ENCODE results near the gene STMP1. TPM values are rescaled to one million over a fixed set of nuclear protein-coding genes. Genes with fewer than 3 reads are reported as not detected.

STMP1 gene
- total RNA-seq, 1 experiment from 2014 or later = 26.1 TPM

DNA sequence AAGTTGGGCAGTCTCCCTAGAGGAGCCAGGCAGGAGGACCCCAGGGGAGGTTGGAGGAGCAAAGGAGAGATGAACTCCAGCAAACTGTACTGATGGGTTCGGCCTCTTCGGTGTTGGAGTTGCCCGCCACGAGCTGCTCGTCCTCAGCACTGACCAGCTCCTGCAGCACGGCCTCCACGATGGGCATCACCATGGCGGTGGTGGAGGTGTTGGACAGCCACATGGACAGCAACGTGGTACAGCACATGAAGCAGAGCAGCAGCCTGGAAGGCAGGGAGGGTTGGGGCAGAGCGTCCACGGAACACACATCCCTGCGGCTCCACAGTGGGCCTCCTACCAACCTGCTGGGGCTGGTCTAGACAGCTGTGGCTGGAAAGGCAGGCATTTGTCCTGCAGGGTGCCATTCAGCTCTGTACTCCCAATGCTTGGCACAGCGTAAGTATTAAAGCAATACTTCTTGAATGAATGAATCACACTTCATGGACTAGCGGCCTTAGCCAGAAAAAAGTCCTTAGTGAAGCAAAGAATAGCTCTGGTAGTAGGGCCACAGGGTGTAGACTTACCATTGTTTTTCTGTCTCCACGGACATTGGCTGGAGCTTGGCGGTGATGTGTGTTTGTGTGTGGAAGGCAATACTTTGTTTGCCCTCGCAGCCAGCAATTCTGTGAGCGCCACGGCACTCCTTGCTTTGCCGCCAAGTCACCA is 43.9 kb downstream of the STMP1 start:
- POLR2A ChIA-PET = no interaction called here
- peaks cover 3% of the 10 kb centered on the region; the same call in 1 of the 2 replicates for H3K4me1 Mint-ChIP-seq
- DNase-seq (ENCODE audit: low spot score) = no peak
- CTCF ChIA-PET = interaction anchor here (1.3 to 2.2 kb wide), 2 partner anchors 14 to 24 kb away, joined by 3 to 13 read pairs; no protein-coding TSS in a partner anchor
- H3K27ac Mint-ChIP-seq = no peak overlapping the region
- TF ChIP-seq, protein P1, sequence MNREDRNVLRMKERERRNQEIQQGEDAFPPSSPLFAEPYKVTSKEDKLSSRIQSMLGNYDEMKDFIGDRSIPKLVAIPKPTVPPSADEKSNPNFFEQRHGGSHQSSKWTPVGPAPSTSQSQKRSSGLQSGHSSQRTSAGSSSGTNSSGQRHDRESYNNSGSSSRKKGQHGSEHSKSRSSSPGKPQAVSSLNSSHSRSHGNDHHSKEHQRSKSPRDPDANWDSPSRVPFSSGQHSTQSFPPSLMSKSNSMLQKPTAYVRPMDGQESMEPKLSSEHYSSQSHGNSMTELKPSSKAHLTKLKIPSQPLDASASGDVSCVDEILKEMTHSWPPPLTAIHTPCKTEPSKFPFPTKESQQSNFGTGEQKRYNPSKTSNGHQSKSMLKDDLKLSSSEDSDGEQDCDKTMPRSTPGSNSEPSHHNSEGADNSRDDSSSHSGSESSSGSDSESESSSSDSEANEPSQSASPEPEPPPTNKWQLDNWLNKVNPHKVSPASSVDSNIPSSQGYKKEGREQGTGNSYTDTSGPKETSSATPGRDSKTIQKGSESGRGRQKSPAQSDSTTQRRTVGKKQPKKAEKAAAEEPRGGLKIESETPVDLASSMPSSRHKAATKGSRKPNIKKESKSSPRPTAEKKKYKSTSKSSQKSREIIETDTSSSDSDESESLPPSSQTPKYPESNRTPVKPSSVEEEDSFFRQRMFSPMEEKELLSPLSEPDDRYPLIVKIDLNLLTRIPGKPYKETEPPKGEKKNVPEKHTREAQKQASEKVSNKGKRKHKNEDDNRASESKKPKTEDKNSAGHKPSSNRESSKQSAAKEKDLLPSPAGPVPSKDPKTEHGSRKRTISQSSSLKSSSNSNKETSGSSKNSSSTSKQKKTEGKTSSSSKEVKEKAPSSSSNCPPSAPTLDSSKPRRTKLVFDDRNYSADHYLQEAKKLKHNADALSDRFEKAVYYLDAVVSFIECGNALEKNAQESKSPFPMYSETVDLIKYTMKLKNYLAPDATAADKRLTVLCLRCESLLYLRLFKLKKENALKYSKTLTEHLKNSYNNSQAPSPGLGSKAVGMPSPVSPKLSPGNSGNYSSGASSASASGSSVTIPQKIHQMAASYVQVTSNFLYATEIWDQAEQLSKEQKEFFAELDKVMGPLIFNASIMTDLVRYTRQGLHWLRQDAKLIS (CRISPR knock-in tag; IDR thresholded peaks at IDR 0.05; ENCODE audit: borderline replicate concordance) = no peak
- no peak for TF ChIP-seq GTF2I (CRISPR knock-in tag; conservative IDR thresholded peaks at IDR 0.05)
- TF ChIP-seq MYBL2 (CRISPR knock-in tag; IDR thresholded peaks at IDR 0.05) = no peak
- TF ChIP-seq ZNF416 (CRISPR knock-in tag; IDR thresholded peaks at IDR 0.05) = no peak
- TF ChIP-seq FOXK1 (CRISPR knock-in tag; IDR thresholded peaks at IDR 0.05) = no peak
- H3K27me3 Mint-ChIP-seq (ENCODE audit: low read depth) = no peaks in the 10 kb centered on the region
- no peaks in the 10 kb centered on the region for H3K36me3 Mint-ChIP-seq
- H3K9me3 Mint-ChIP-seq = no peaks in the 10 kb centered on the region
- no peak overlapping the region for H3K4me3 Mint-ChIP-seq
- ATAC-seq = no peak

DNA sequence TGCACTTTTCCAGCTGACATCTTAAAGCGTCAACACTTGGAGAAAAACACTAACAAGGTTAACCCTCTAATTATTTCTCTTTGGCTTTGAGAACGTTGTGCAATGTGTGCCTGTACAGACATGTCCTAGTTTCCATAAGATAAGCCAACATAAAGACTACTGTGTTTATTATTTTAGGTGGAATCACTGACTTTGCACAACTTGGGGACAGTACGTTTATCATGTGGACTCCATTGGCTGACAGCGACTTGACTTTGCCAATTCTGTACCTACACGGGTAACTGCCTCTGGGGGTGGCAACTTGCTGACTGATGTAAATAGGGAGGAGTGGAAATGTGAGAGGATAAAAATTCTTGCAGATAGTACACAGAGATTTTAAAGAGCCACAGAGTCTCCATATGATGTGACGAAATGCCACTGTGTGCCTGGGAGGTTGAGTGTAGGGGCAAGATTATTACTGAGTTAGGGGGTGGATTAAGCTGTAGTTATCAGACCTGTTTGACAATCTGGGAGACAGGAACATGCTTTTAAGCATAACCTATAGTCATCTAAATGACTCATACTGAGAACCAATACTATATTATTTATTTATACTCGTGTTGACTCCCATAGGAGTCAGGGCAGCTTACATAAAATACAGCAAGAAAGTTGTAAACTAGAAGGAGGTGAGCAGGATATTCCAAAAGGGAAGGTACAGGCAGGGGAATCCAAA is 44.7 kb downstream of the STMP1 start:
- no peaks in the 10 kb centered on the region for H3K27me3 Mint-ChIP-seq (ENCODE audit: low read depth)
- no peak overlapping the region for H3K27ac Mint-ChIP-seq
- CTCF ChIA-PET = interaction anchor here (1.4 kb wide), 1 partner anchor 10 kb away, joined by 3 read pairs; no protein-coding TSS in a partner anchor
- no peaks in the 10 kb centered on the region for H3K36me3 Mint-ChIP-seq
- no peak for ATAC-seq
- DNase-seq (ENCODE audit: low spot score) = no peak
- H3K4me3 Mint-ChIP-seq = no peak overlapping the region
- TF ChIP-seq ZNF423 (CRISPR knock-in tag; IDR thresholded peaks at IDR 0.05) = no peak
- TF ChIP-seq NR1H2 (CRISPR knock-in tag; IDR thresholded peaks at IDR 0.05) = no peak
- TF ChIP-seq, protein P2, sequence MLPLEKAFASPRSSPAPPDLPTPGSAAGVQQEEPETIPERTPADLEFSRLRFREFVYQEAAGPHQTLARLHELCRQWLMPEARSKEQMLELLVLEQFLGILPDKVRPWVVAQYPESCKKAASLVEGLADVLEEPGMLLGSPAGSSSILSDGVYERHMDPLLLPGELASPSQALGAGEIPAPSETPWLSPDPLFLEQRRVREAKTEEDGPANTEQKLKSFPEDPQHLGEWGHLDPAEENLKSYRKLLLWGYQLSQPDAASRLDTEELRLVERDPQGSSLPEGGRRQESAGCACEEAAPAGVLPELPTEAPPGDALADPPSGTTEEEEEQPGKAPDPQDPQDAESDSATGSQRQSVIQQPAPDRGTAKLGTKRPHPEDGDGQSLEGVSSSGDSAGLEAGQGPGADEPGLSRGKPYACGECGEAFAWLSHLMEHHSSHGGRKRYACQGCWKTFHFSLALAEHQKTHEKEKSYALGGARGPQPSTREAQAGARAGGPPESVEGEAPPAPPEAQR (CRISPR knock-in tag; IDR thresholded peaks at IDR 0.05) = no peak
- no peak for TF ChIP-seq JAZF1 (CRISPR knock-in tag; IDR thresholded peaks at IDR 0.05)
- no peak for TF ChIP-seq ZNF671 (CRISPR knock-in tag; IDR thresholded peaks at IDR 0.05)
- TF ChIP-seq, protein P3, sequence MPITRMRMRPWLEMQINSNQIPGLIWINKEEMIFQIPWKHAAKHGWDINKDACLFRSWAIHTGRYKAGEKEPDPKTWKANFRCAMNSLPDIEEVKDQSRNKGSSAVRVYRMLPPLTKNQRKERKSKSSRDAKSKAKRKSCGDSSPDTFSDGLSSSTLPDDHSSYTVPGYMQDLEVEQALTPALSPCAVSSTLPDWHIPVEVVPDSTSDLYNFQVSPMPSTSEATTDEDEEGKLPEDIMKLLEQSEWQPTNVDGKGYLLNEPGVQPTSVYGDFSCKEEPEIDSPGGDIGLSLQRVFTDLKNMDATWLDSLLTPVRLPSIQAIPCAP (CRISPR knock-in tag; IDR thresholded peaks at IDR 0.05) = no peak
- TF ChIP-seq ZNF416 (CRISPR knock-in tag; IDR thresholded peaks at IDR 0.05) = no peak
- no peak for TF ChIP-seq FOXK1 (CRISPR knock-in tag; IDR thresholded peaks at IDR 0.05)
- TF ChIP-seq, protein P4, sequence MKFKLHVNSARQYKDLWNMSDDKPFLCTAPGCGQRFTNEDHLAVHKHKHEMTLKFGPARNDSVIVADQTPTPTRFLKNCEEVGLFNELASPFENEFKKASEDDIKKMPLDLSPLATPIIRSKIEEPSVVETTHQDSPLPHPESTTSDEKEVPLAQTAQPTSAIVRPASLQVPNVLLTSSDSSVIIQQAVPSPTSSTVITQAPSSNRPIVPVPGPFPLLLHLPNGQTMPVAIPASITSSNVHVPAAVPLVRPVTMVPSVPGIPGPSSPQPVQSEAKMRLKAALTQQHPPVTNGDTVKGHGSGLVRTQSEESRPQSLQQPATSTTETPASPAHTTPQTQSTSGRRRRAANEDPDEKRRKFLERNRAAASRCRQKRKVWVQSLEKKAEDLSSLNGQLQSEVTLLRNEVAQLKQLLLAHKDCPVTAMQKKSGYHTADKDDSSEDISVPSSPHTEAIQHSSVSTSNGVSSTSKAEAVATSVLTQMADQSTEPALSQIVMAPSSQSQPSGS (CRISPR knock-in tag; IDR thresholded peaks at IDR 0.05; ENCODE audit: borderline replicate concordance, low read depth) = no peak
- no peak for TF ChIP-seq ETV6 (CRISPR knock-in tag; IDR thresholded peaks at IDR 0.05)
- TF ChIP-seq, protein P5, sequence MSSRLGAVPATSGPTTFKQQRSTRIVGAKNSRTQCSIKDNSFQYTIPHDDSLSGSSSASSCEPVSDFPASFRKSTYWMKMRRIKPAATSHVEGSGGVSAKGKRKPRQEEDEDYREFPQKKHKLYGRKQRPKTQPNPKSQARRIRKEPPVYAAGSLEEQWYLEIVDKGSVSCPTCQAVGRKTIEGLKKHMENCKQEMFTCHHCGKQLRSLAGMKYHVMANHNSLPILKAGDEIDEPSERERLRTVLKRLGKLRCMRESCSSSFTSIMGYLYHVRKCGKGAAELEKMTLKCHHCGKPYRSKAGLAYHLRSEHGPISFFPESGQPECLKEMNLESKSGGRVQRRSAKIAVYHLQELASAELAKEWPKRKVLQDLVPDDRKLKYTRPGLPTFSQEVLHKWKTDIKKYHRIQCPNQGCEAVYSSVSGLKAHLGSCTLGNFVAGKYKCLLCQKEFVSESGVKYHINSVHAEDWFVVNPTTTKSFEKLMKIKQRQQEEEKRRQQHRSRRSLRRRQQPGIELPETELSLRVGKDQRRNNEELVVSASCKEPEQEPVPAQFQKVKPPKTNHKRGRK (CRISPR knock-in tag; IDR thresholded peaks at IDR 0.05; ENCODE audit: borderline replicate concordance) = no peak
- TF ChIP-seq, protein P6, sequence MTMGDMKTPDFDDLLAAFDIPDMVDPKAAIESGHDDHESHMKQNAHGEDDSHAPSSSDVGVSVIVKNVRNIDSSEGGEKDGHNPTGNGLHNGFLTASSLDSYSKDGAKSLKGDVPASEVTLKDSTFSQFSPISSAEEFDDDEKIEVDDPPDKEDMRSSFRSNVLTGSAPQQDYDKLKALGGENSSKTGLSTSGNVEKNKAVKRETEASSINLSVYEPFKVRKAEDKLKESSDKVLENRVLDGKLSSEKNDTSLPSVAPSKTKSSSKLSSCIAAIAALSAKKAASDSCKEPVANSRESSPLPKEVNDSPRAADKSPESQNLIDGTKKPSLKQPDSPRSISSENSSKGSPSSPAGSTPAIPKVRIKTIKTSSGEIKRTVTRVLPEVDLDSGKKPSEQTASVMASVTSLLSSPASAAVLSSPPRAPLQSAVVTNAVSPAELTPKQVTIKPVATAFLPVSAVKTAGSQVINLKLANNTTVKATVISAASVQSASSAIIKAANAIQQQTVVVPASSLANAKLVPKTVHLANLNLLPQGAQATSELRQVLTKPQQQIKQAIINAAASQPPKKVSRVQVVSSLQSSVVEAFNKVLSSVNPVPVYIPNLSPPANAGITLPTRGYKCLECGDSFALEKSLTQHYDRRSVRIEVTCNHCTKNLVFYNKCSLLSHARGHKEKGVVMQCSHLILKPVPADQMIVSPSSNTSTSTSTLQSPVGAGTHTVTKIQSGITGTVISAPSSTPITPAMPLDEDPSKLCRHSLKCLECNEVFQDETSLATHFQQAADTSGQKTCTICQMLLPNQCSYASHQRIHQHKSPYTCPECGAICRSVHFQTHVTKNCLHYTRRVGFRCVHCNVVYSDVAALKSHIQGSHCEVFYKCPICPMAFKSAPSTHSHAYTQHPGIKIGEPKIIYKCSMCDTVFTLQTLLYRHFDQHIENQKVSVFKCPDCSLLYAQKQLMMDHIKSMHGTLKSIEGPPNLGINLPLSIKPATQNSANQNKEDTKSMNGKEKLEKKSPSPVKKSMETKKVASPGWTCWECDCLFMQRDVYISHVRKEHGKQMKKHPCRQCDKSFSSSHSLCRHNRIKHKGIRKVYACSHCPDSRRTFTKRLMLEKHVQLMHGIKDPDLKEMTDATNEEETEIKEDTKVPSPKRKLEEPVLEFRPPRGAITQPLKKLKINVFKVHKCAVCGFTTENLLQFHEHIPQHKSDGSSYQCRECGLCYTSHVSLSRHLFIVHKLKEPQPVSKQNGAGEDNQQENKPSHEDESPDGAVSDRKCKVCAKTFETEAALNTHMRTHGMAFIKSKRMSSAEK (CRISPR knock-in tag; IDR thresholded peaks at IDR 0.05; ENCODE audit: borderline replicate concordance) = no peak
- TF ChIP-seq ZNF138 (CRISPR knock-in tag; conservative IDR thresholded peaks at IDR 0.05) = no peak
- TF ChIP-seq, protein P7, sequence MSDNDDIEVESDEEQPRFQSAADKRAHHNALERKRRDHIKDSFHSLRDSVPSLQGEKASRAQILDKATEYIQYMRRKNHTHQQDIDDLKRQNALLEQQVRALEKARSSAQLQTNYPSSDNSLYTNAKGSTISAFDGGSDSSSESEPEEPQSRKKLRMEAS (CRISPR knock-in tag; IDR thresholded peaks at IDR 0.05) = no peak
- TF ChIP-seq, protein P8, sequence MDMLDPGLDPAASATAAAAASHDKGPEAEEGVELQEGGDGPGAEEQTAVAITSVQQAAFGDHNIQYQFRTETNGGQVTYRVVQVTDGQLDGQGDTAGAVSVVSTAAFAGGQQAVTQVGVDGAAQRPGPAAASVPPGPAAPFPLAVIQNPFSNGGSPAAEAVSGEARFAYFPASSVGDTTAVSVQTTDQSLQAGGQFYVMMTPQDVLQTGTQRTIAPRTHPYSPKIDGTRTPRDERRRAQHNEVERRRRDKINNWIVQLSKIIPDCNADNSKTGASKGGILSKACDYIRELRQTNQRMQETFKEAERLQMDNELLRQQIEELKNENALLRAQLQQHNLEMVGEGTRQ (CRISPR knock-in tag; IDR thresholded peaks at IDR 0.05) = no peak
- POLR2A ChIA-PET = no interaction called here
- H3K9me3 Mint-ChIP-seq = no peaks in the 10 kb centered on the region
- peaks cover 7% of the 10 kb centered on the region; the same call in 1 of the 2 replicates for H3K4me1 Mint-ChIP-seq

Data from WTC11 (cell line).